Measurements from ENCODE around the gene ZYG11A.
A peak's percentile ranks its signal among the peaks of the same experiment; 100 is the strongest.

The ZYG11A gene

GRCh38 chr1:52906135-52906603 lies 63.6 kb downstream of the ZYG11A start:
- no peak overlapping the region for H2BK12ac ChIP-seq (ENCODE audit: low read length)
- no peak for DNase-seq (ENCODE audit: low spot score)
- H3K4me2 ChIP-seq (ENCODE audit: insufficient read depth, low read length, poor library complexity, severe bottlenecking), result no peak overlapping the region
- peak overlapping the region; percentile 50 for H3K9ac ChIP-seq (ENCODE audit: low read depth, low read length, poor library complexity)
- peak overlapping the region; percentile 29 for H3K4ac ChIP-seq (ENCODE audit: low read length)
- H4K8ac ChIP-seq (ENCODE audit: low read depth, low read length), result no peak overlapping the region
- no peaks in the 10 kb centered on the region for H3K36me3 ChIP-seq (replicated peaks in 1 of 2; ENCODE audit: control insufficient read depth in 2 of 2, insufficient read depth in 2 of 2, low read length in 2 of 2)
- H3K4me3 ChIP-seq (ENCODE audit: low read length in 2 of 2), result no peak overlapping the region
- H3K18ac ChIP-seq (ENCODE audit: low read length), result peak overlapping the region; percentile 78
- no peak overlapping the region for H2BK120ac ChIP-seq (ENCODE audit: low read depth, low read length)
- H2AFZ ChIP-seq (ENCODE audit: low read length), result no peak overlapping the region
- no peak overlapping the region for H2BK5ac ChIP-seq (ENCODE audit: low read length)
- H3K4me1 ChIP-seq (ENCODE audit: control insufficient read depth in 2 of 2, insufficient read depth in 1 of 2, low read depth in 1 of 2, low read length in 2 of 2), result peaks cover 0 to 3% of the 10 kb centered on the region in 2 donors
- no peaks in the 10 kb centered on the region for H3K79me1 ChIP-seq (ENCODE audit: low read depth, low read length)
- H3K23ac ChIP-seq (ENCODE audit: low read depth, low read length, poor library complexity), result no peak overlapping the region
- H3K27ac ChIP-seq (replicated peaks; ENCODE audit: low read length), result peak overlapping the region; percentile 14
- peak overlapping the region; percentile 79 for H2BK15ac ChIP-seq (ENCODE audit: low read length)
- H2AK5ac ChIP-seq (ENCODE audit: low read depth, low read length), result peak overlapping the region; percentile 74
- no peak overlapping the region for H3K14ac ChIP-seq (ENCODE audit: low read length)
- WGBS, 2 donors (ENCODE audit: extremely low coverage in 2 of 2, insufficient read length in 2 of 2, insufficient replicate concordance in 1 of 2), result no CpG with 5 or more reads among the region's 6 CpGs
- H3K9me3 ChIP-seq (replicated peaks in 1 of 2; ENCODE audit: control insufficient read depth in 2 of 2, insufficient read depth in 1 of 2, low read depth in 1 of 2, low read length in 2 of 2), result no peaks in the 10 kb centered on the region
- no peak overlapping the region for H4K91ac ChIP-seq (ENCODE audit: low read depth, low read length, poor library complexity)
- H3K27me3 ChIP-seq (ENCODE audit: control insufficient read depth in 3 of 3, insufficient read depth in 3 of 3, low read depth in 1 of 3, low read length in 3 of 3), result no peaks in the 10 kb centered on the region

- no peak overlapping the region for H2BK12ac ChIP-seq (ENCODE audit: low read length)
- no peak overlapping the region for H3K4me2 ChIP-seq (ENCODE audit: insufficient read depth, low read length, poor library complexity, severe bottlenecking)
- no peak overlapping the region for H2BK5ac ChIP-seq (ENCODE audit: low read length)
- H3K27ac ChIP-seq (replicated peaks; ENCODE audit: low read length), result no peak overlapping the region
- no peak overlapping the region for H3K9ac ChIP-seq (ENCODE audit: low read depth, low read length, poor library complexity)
- no peak overlapping the region for H2BK15ac ChIP-seq (ENCODE audit: low read length)
- H3K4me3 ChIP-seq (ENCODE audit: low read length in 2 of 2), result no peak overlapping the region
- H3K27me3 ChIP-seq (ENCODE audit: control insufficient read depth in 3 of 3, insufficient read depth in 3 of 3, low read depth in 1 of 3, low read length in 3 of 3), result peaks cover 0 to 2% (median 0%) of the 10 kb centered on the region in 3 experiments
- H3K23ac ChIP-seq (ENCODE audit: low read depth, low read length, poor library complexity), result no peak overlapping the region
- no peaks in the 10 kb centered on the region for H3K9me3 ChIP-seq (replicated peaks in 1 of 2; ENCODE audit: control insufficient read depth in 2 of 2, insufficient read depth in 1 of 2, low read depth in 1 of 2, low read length in 2 of 2)
- no peak overlapping the region for H3K4ac ChIP-seq (ENCODE audit: low read length)
- no peak overlapping the region for H2BK120ac ChIP-seq (ENCODE audit: low read depth, low read length)
- H3K79me1 ChIP-seq (ENCODE audit: low read depth, low read length), result no peaks in the 10 kb centered on the region
- no peak for DNase-seq (ENCODE audit: low spot score)
- WGBS, 2 donors (ENCODE audit: extremely low coverage in 2 of 2, insufficient read length in 2 of 2, insufficient replicate concordance in 1 of 2), result no CpG with 5 or more reads among the region's 9 CpGs
- H2AFZ ChIP-seq (ENCODE audit: low read length), result no peak overlapping the region
- no peak overlapping the region for H2AK5ac ChIP-seq (ENCODE audit: low read depth, low read length)
- no peaks in the 10 kb centered on the region for H3K36me3 ChIP-seq (replicated peaks in 1 of 2; ENCODE audit: control insufficient read depth in 2 of 2, insufficient read depth in 2 of 2, low read length in 2 of 2)
- no peak overlapping the region for H3K18ac ChIP-seq (ENCODE audit: low read length)
- H3K4me1 ChIP-seq (ENCODE audit: control insufficient read depth in 2 of 2, insufficient read depth in 1 of 2, low read depth in 1 of 2, low read length in 2 of 2), result peaks cover 0 to 3% of the 10 kb centered on the region in 2 donors
- H3K14ac ChIP-seq (ENCODE audit: low read length), result no peak overlapping the region
- no peak overlapping the region for H4K8ac ChIP-seq (ENCODE audit: low read depth, low read length)
- no peak overlapping the region for H4K91ac ChIP-seq (ENCODE audit: low read depth, low read length, poor library complexity)
Measured at GRCh38 chr1:52907068-52907811, 64.7 kb downstream of the ZYG11A start.

- H3K9ac ChIP-seq (ENCODE audit: low read depth, low read length, poor library complexity), result no peak overlapping the region
- no peak overlapping the region for H3K4me3 ChIP-seq (ENCODE audit: low read length in 2 of 2)
- H3K27me3 ChIP-seq (ENCODE audit: control insufficient read depth in 3 of 3, insufficient read depth in 3 of 3, low read depth in 1 of 3, low read length in 3 of 3), result peaks cover 0 to 4% (median 0%) of the 10 kb centered on the region in 3 experiments
- DNase-seq (ENCODE audit: low spot score), result no peak
- no peak overlapping the region for H2BK12ac ChIP-seq (ENCODE audit: low read length)
- H3K4me2 ChIP-seq (ENCODE audit: insufficient read depth, low read length, poor library complexity, severe bottlenecking), result no peak overlapping the region
- H3K79me1 ChIP-seq (ENCODE audit: low read depth, low read length), result no peaks in the 10 kb centered on the region
- no peak overlapping the region for H3K14ac ChIP-seq (ENCODE audit: low read length)
- H4K8ac ChIP-seq (ENCODE audit: low read depth, low read length), result no peak overlapping the region
- H2AK5ac ChIP-seq (ENCODE audit: low read depth, low read length), result peak overlapping the region; percentile 14
- WGBS, 2 donors (ENCODE audit: extremely low coverage in 2 of 2, insufficient read length in 2 of 2, insufficient replicate concordance in 1 of 2), result no CpG with 5 or more reads among the region's 10 CpGs
- H3K4ac ChIP-seq (ENCODE audit: low read length), result no peak overlapping the region
- H4K91ac ChIP-seq (ENCODE audit: low read depth, low read length, poor library complexity), result no peak overlapping the region
- peaks cover 0 to 3% of the 10 kb centered on the region in 2 donors for H3K4me1 ChIP-seq (ENCODE audit: control insufficient read depth in 2 of 2, insufficient read depth in 1 of 2, low read depth in 1 of 2, low read length in 2 of 2)
- no peaks in the 10 kb centered on the region for H3K36me3 ChIP-seq (replicated peaks in 1 of 2; ENCODE audit: control insufficient read depth in 2 of 2, insufficient read depth in 2 of 2, low read length in 2 of 2)
- no peak overlapping the region for H2BK5ac ChIP-seq (ENCODE audit: low read length)
- no peak overlapping the region for H3K18ac ChIP-seq (ENCODE audit: low read length)
- H3K9me3 ChIP-seq (replicated peaks in 1 of 2; ENCODE audit: control insufficient read depth in 2 of 2, insufficient read depth in 1 of 2, low read depth in 1 of 2, low read length in 2 of 2), result no peaks in the 10 kb centered on the region
- H3K23ac ChIP-seq (ENCODE audit: low read depth, low read length, poor library complexity), result no peak overlapping the region
- H2BK120ac ChIP-seq (ENCODE audit: low read depth, low read length), result no peak overlapping the region
- H2AFZ ChIP-seq (ENCODE audit: low read length), result no peak overlapping the region
- H2BK15ac ChIP-seq (ENCODE audit: low read length), result no peak overlapping the region
- H3K27ac ChIP-seq (replicated peaks; ENCODE audit: low read length), result no peak overlapping the region
Measured at GRCh38 chr1:52907812-52908153, 65.2 kb downstream of the ZYG11A start.

- Histone ChIP-seq H3K4me3 (ENCODE audit: low read length in 2 of 2) (no peak overlapping the region), H3K79me1 (ENCODE audit: low read depth, low read length) (no peaks in the 10 kb centered on the region), H2AFZ (ENCODE audit: low read length) (no peak overlapping the region), H3K14ac (ENCODE audit: low read length) (no peak overlapping the region), H3K18ac (ENCODE audit: low read length) (peak overlapping the region; percentile 30), H3K36me3 (replicated peaks in 1 of 2; ENCODE audit: control insufficient read depth in 2 of 2, insufficient read depth in 2 of 2, low read length in 2 of 2) (no peaks in the 10 kb centered on the region), H3K27me3 (ENCODE audit: control insufficient read depth in 3 of 3, insufficient read depth in 3 of 3, low read depth in 1 of 3, low read length in 3 of 3) (peaks cover 0 to 34% (median 0%) of the 10 kb centered on the region in 3 experiments), H2BK5ac (ENCODE audit: low read length) (no peak overlapping the region), H2AK5ac (ENCODE audit: low read depth, low read length) (peak overlapping the region; percentile 67), H3K9me3 (replicated peaks in 1 of 2; ENCODE audit: control insufficient read depth in 2 of 2, insufficient read depth in 1 of 2, low read depth in 1 of 2, low read length in 2 of 2) (no peaks in the 10 kb centered on the region), H3K27ac (replicated peaks; ENCODE audit: low read length) (no peak overlapping the region), H3K9ac (ENCODE audit: low read depth, low read length, poor library complexity) (peak overlapping the region; percentile 55), H3K4ac (ENCODE audit: low read length) (no peak overlapping the region), H3K4me2 (ENCODE audit: insufficient read depth, low read length, poor library complexity, severe bottlenecking) (no peak overlapping the region), H3K4me1 (ENCODE audit: control insufficient read depth in 2 of 2, insufficient read depth in 1 of 2, low read depth in 1 of 2, low read length in 2 of 2) (peaks cover 0 to 1% of the 10 kb centered on the region in 2 donors), H2BK120ac (ENCODE audit: low read depth, low read length) (no peak overlapping the region), H2BK15ac (ENCODE audit: low read length) (no peak overlapping the region), H2BK12ac (ENCODE audit: low read length) (no peak overlapping the region), H3K23ac (ENCODE audit: low read depth, low read length, poor library complexity) (no peak overlapping the region), H4K8ac (ENCODE audit: low read depth, low read length) (no peak overlapping the region), H4K91ac (ENCODE audit: low read depth, low read length, poor library complexity) (no peak overlapping the region)
- no CpG with 5 or more reads among the region's 10 CpGs for WGBS, 2 donors (ENCODE audit: extremely low coverage in 2 of 2, insufficient read length in 2 of 2, insufficient replicate concordance in 1 of 2)
- DNase-seq (ENCODE audit: low spot score), result no peak
Measured at GRCh38 chr1:52911541-52911940, 69.0 kb downstream of the ZYG11A start.
